ENCODE measurements around the gene CDADC1.
"Not testable (repeated sequence)": the region's sequence is repeated elsewhere in the genome, so short reads cannot be mapped to it uniquely, and the experiment has no call there.

The CDADC1 gene

GRCh38 chr13:49287995-49288394, 40.3 kb downstream of the CDADC1 start:
- no peak overlapping the region for H3K27ac ChIP-seq (ENCODE audit: low read depth, low read length)
- H3K9ac ChIP-seq (ENCODE audit: low read depth in 1 of 2, low read length in 2 of 2), result no peak overlapping the region
- H3K36me3 ChIP-seq (ENCODE audit: control insufficient read depth in 1 of 2, insufficient read depth in 2 of 2, low read length in 2 of 2), result no peaks in the 10 kb centered on the region
- peaks cover 0 to 5% of the 10 kb centered on the region in 2 donors for H3K4me1 ChIP-seq (ENCODE audit: control insufficient read depth in 1 of 2, insufficient read depth in 2 of 2, low read length in 2 of 2)
- no peaks in the 10 kb centered on the region for H3K9me3 ChIP-seq (ENCODE audit: control insufficient read depth in 1 of 2, low read length in 2 of 2)
- no peak overlapping the region for H3K4me3 ChIP-seq (ENCODE audit: low read depth in 1 of 2, low read length in 2 of 2)
- no peaks in the 10 kb centered on the region for H3K27me3 ChIP-seq (ENCODE audit: control insufficient read depth in 1 of 2, insufficient read depth in 2 of 2, low read length in 2 of 2)

GRCh38 chr13:49288458-49288857, 40.7 kb downstream of the CDADC1 start:
- peaks cover 0 to 6% of the 10 kb centered on the region in 2 donors for H3K4me1 ChIP-seq (ENCODE audit: control insufficient read depth in 1 of 2, insufficient read depth in 2 of 2, low read length in 2 of 2)
- peaks cover 0 to 2% of the 10 kb centered on the region in 2 donors for H3K36me3 ChIP-seq (ENCODE audit: control insufficient read depth in 1 of 2, insufficient read depth in 2 of 2, low read length in 2 of 2)
- no peak overlapping the region for H3K9ac ChIP-seq (ENCODE audit: low read depth in 1 of 2, low read length in 2 of 2)
- no peaks in the 10 kb centered on the region for H3K27me3 ChIP-seq (ENCODE audit: control insufficient read depth in 1 of 2, insufficient read depth in 2 of 2, low read length in 2 of 2)
- H3K27ac ChIP-seq (ENCODE audit: low read depth, low read length), result no peak overlapping the region
- no peak overlapping the region for H3K4me3 ChIP-seq (ENCODE audit: low read depth in 1 of 2, low read length in 2 of 2)
- no peaks in the 10 kb centered on the region for H3K9me3 ChIP-seq (ENCODE audit: control insufficient read depth in 1 of 2, low read length in 2 of 2)

GRCh38 chr13:49292742-49293486, 45.2 kb downstream of the CDADC1 start:
- no peak overlapping the region for H3K4me3 ChIP-seq (ENCODE audit: low read depth in 1 of 2, low read length in 2 of 2)

GRCh38 chr13:49294723-49295122, 47.0 kb downstream of the CDADC1 start:
- not testable (repeated sequence) for H3K9ac ChIP-seq (ENCODE audit: low read depth in 1 of 2, low read length in 2 of 2); H3K4me1 ChIP-seq (ENCODE audit: control insufficient read depth in 1 of 2, insufficient read depth in 2 of 2, low read length in 2 of 2); H3K27me3 ChIP-seq (ENCODE audit: control insufficient read depth in 1 of 2, insufficient read depth in 2 of 2, low read length in 2 of 2); H3K4me3 ChIP-seq (ENCODE audit: low read depth in 1 of 2, low read length in 2 of 2); H3K36me3 ChIP-seq (ENCODE audit: control insufficient read depth in 1 of 2, insufficient read depth in 2 of 2, low read length in 2 of 2); H3K27ac ChIP-seq (ENCODE audit: low read depth, low read length); H3K9me3 ChIP-seq (ENCODE audit: control insufficient read depth in 1 of 2, low read length in 2 of 2)

More at GRCh38 chr13:49292742-49293486, 45.2 kb downstream of the CDADC1 start:
- Histone ChIP-seq H3K27ac (ENCODE audit: low read depth, low read length) (no peak overlapping the region), H3K27me3 (ENCODE audit: control insufficient read depth in 1 of 2, insufficient read depth in 2 of 2, low read length in 2 of 2) (no peaks in the 10 kb centered on the region), H3K9me3 (ENCODE audit: control insufficient read depth in 1 of 2, low read length in 2 of 2) (no peaks in the 10 kb centered on the region), H3K4me1 (ENCODE audit: control insufficient read depth in 1 of 2, insufficient read depth in 2 of 2, low read length in 2 of 2) (peaks cover 0 to 6% of the 10 kb centered on the region in 2 donors), H3K9ac (ENCODE audit: low read depth in 1 of 2, low read length in 2 of 2) (no peak overlapping the region), H3K36me3 (ENCODE audit: control insufficient read depth in 1 of 2, insufficient read depth in 2 of 2, low read length in 2 of 2) (peaks cover 0 to 2% of the 10 kb centered on the region in 2 donors)

- H3K27ac ChIP-seq (ENCODE audit: low read depth, low read length), result no peak overlapping the region
- no peak overlapping the region for H3K9ac ChIP-seq (ENCODE audit: low read depth in 1 of 2, low read length in 2 of 2)
- peaks cover 0 to 2% of the 10 kb centered on the region in 2 donors for H3K36me3 ChIP-seq (ENCODE audit: control insufficient read depth in 1 of 2, insufficient read depth in 2 of 2, low read length in 2 of 2)
- no peaks in the 10 kb centered on the region for H3K9me3 ChIP-seq (ENCODE audit: control insufficient read depth in 1 of 2, low read length in 2 of 2)
- no peaks in the 10 kb centered on the region for H3K27me3 ChIP-seq (ENCODE audit: control insufficient read depth in 1 of 2, insufficient read depth in 2 of 2, low read length in 2 of 2)
- H3K4me3 ChIP-seq (ENCODE audit: low read depth in 1 of 2, low read length in 2 of 2), result no peak overlapping the region
- H3K4me1 ChIP-seq (ENCODE audit: control insufficient read depth in 1 of 2, insufficient read depth in 2 of 2, low read length in 2 of 2), result peaks cover 0 to 6% of the 10 kb centered on the region in 2 donors
Measured at GRCh38 chr13:49295244-49295643, 47.5 kb downstream of the CDADC1 start.

- H3K9me3 ChIP-seq (ENCODE audit: control insufficient read depth in 1 of 2, low read length in 2 of 2), result no peaks in the 10 kb centered on the region
- H3K27me3 ChIP-seq (ENCODE audit: control insufficient read depth in 1 of 2, insufficient read depth in 2 of 2, low read length in 2 of 2), result no peaks in the 10 kb centered on the region
- no peak overlapping the region for H3K4me3 ChIP-seq (ENCODE audit: low read depth in 1 of 2, low read length in 2 of 2)
- H3K4me1 ChIP-seq (ENCODE audit: control insufficient read depth in 1 of 2, insufficient read depth in 2 of 2, low read length in 2 of 2), result peaks cover 0 to 6% of the 10 kb centered on the region in 2 donors
- no peak overlapping the region for H3K9ac ChIP-seq (ENCODE audit: low read depth in 1 of 2, low read length in 2 of 2)
- peaks cover 0 to 2% of the 10 kb centered on the region in 2 donors for H3K36me3 ChIP-seq (ENCODE audit: control insufficient read depth in 1 of 2, insufficient read depth in 2 of 2, low read length in 2 of 2)
- no peak overlapping the region for H3K27ac ChIP-seq (ENCODE audit: low read depth, low read length)
Measured at GRCh38 chr13:49296659-49297058, 48.9 kb downstream of the CDADC1 start.

GRCh38 chr13:49297338-49297737, 49.6 kb downstream of the CDADC1 start:
- Histone ChIP-seq H3K36me3 (ENCODE audit: control insufficient read depth in 1 of 2, insufficient read depth in 2 of 2, low read length in 2 of 2) (peaks cover 0 to 2% of the 10 kb centered on the region in 2 donors), H3K27ac (ENCODE audit: low read depth, low read length) (no peak overlapping the region), H3K9me3 (ENCODE audit: control insufficient read depth in 1 of 2, low read length in 2 of 2) (no peaks in the 10 kb centered on the region), H3K4me3 (ENCODE audit: low read depth in 1 of 2, low read length in 2 of 2) (no peak overlapping the region), H3K4me1 (ENCODE audit: control insufficient read depth in 1 of 2, insufficient read depth in 2 of 2, low read length in 2 of 2) (peaks cover 0 to 6% of the 10 kb centered on the region in 2 donors), H3K27me3 (ENCODE audit: control insufficient read depth in 1 of 2, insufficient read depth in 2 of 2, low read length in 2 of 2) (no peaks in the 10 kb centered on the region), H3K9ac (ENCODE audit: low read depth in 1 of 2, low read length in 2 of 2) (no peak overlapping the region)

GRCh38 chr13:49298416-49298815, 50.7 kb downstream of the CDADC1 start:
- H3K9me3 ChIP-seq (ENCODE audit: control insufficient read depth in 1 of 2, low read length in 2 of 2), result no peaks in the 10 kb centered on the region
- H3K36me3 ChIP-seq (ENCODE audit: control insufficient read depth in 1 of 2, insufficient read depth in 2 of 2, low read length in 2 of 2), result no peaks in the 10 kb centered on the region
- no peak overlapping the region for H3K4me3 ChIP-seq (ENCODE audit: low read depth in 1 of 2, low read length in 2 of 2)
- no peaks in the 10 kb centered on the region for H3K27me3 ChIP-seq (ENCODE audit: control insufficient read depth in 1 of 2, insufficient read depth in 2 of 2, low read length in 2 of 2)
- H3K9ac ChIP-seq (ENCODE audit: low read depth in 1 of 2, low read length in 2 of 2), result no peak overlapping the region
- no peak overlapping the region for H3K27ac ChIP-seq (ENCODE audit: low read depth, low read length)
- peaks cover 0 to 2% of the 10 kb centered on the region in 2 donors for H3K4me1 ChIP-seq (ENCODE audit: control insufficient read depth in 1 of 2, insufficient read depth in 2 of 2, low read length in 2 of 2)

- Histone ChIP-seq H3K36me3 (ENCODE audit: control insufficient read depth in 1 of 2, insufficient read depth in 2 of 2, low read length in 2 of 2) (no peaks in the 10 kb centered on the region), H3K4me1 (ENCODE audit: control insufficient read depth in 1 of 2, insufficient read depth in 2 of 2, low read length in 2 of 2) (peaks cover 0 to 8% of the 10 kb centered on the region in 2 donors), H3K9me3 (ENCODE audit: control insufficient read depth in 1 of 2, low read length in 2 of 2) (no peaks in the 10 kb centered on the region), H3K27me3 (ENCODE audit: control insufficient read depth in 1 of 2, insufficient read depth in 2 of 2, low read length in 2 of 2) (no peaks in the 10 kb centered on the region), H3K9ac (ENCODE audit: low read depth in 1 of 2, low read length in 2 of 2) (no peak overlapping the region), H3K27ac (ENCODE audit: low read depth, low read length) (no peak overlapping the region), H3K4me3 (ENCODE audit: low read depth in 1 of 2, low read length in 2 of 2) (no peak overlapping the region)
Measured at GRCh38 chr13:49298903-49299605, 51.3 kb downstream of the CDADC1 start.

- Histone ChIP-seq H3K9me3 (ENCODE audit: control insufficient read depth in 1 of 2, low read length in 2 of 2) (no peaks in the 10 kb centered on the region), H3K4me1 (ENCODE audit: control insufficient read depth in 1 of 2, insufficient read depth in 2 of 2, low read length in 2 of 2) (peaks cover 0 to 8% of the 10 kb centered on the region in 2 donors), H3K9ac (ENCODE audit: low read depth in 1 of 2, low read length in 2 of 2) (no peak overlapping the region), H3K27ac (ENCODE audit: low read depth, low read length) (no peak overlapping the region), H3K4me3 (ENCODE audit: low read depth in 1 of 2, low read length in 2 of 2) (no peak overlapping the region), H3K36me3 (ENCODE audit: control insufficient read depth in 1 of 2, insufficient read depth in 2 of 2, low read length in 2 of 2) (no peaks in the 10 kb centered on the region), H3K27me3 (ENCODE audit: control insufficient read depth in 1 of 2, insufficient read depth in 2 of 2, low read length in 2 of 2) (no peaks in the 10 kb centered on the region)
Measured at GRCh38 chr13:49300276-49300675, 52.6 kb downstream of the CDADC1 start.
